ES-I3 (cell line): ENCODE measurements around the gene PSMB5.
"Not testable (repeated sequence)": the region's sequence is repeated elsewhere in the genome, so short reads cannot be mapped to it uniquely, and the experiment has no call there.

ENCODE experiments used
- H3K36me3 ChIP-seq: 2 replicates; pipeline ENCODE4 v1.6.1; 2013; ENCODE audit warnings: mild to moderate bottlenecking, low read length, control low read depth, moderate library complexity; ENCODE audit not compliant: insufficient read depth
- H3K4me1 ChIP-seq: 2 replicates; pipeline ENCODE4 v1.6.1; 2013; ENCODE audit warnings: mild to moderate bottlenecking, control low read depth, low read length; ENCODE audit not compliant: insufficient read depth
- H3K9ac ChIP-seq: 2 replicates; pipeline ENCODE4 v1.6.1; 2013; ENCODE audit warnings: low read depth, mild to moderate bottlenecking, low read length, moderate library complexity
- H3K9me3 ChIP-seq: 2 replicates; pipeline ENCODE4 v1.6.1; 2013; ENCODE audit warnings: mild to moderate bottlenecking, low read length, moderate library complexity; ENCODE audit not compliant: control insufficient read depth, insufficient read depth

The PSMB5 gene

GRCh38 chr14:23005451-23006187, 29.1 kb downstream of the PSMB5 start:
- no peak overlapping the region for H3K9ac ChIP-seq
- no peaks in the 10 kb centered on the region for H3K9me3 ChIP-seq
- H3K36me3 ChIP-seq, result no peaks in the 10 kb centered on the region
- H3K4me1 ChIP-seq, result peaks cover 5% of the 10 kb centered on the region; the same call in 1 of the 2 replicates

GRCh38 chr14:23004274-23004673, 30.4 kb downstream of the PSMB5 start:
- not testable (repeated sequence) for H3K9me3 ChIP-seq, H3K4me1 ChIP-seq, H3K36me3 ChIP-seq, H3K9ac ChIP-seq

- H3K36me3 ChIP-seq, result no peaks in the 10 kb centered on the region
- H3K4me1 ChIP-seq, result peaks cover 5% of the 10 kb centered on the region; the same call in 1 of the 2 replicates
- H3K9me3 ChIP-seq, result no peaks in the 10 kb centered on the region
- no peak overlapping the region for H3K9ac ChIP-seq
Measured at GRCh38 chr14:23002592-23002991, 32.1 kb downstream of the PSMB5 start.

GRCh38 chr14:23000860-23001259, 33.8 kb downstream of the PSMB5 start:
- no peaks in the 10 kb centered on the region for H3K36me3 ChIP-seq

GRCh38 chr14:22998329-22999012, 36.2 kb downstream of the PSMB5 start:
- H3K4me1 ChIP-seq, result peaks cover 5% of the 10 kb centered on the region; the same call in 1 of the 2 replicates
- H3K36me3 ChIP-seq, result no peaks in the 10 kb centered on the region
- no peaks in the 10 kb centered on the region for H3K9me3 ChIP-seq
- H3K9ac ChIP-seq, result no peak overlapping the region

More at GRCh38 chr14:23000860-23001259, 33.8 kb downstream of the PSMB5 start:
- H3K9ac ChIP-seq, result no peak overlapping the region
- no peaks in the 10 kb centered on the region for H3K9me3 ChIP-seq
- no peaks in the 10 kb centered on the region for H3K4me1 ChIP-seq

- Histone ChIP-seq H3K4me1 (peaks cover 5% of the 10 kb centered on the region; the same call in 1 of the 2 replicates), H3K9ac (no peak overlapping the region), H3K9me3 (no peaks in the 10 kb centered on the region), H3K36me3 (no peaks in the 10 kb centered on the region)
Measured at GRCh38 chr14:22997676-22998323, 36.9 kb downstream of the PSMB5 start.

GRCh38 chr14:22996768-22997654, 37.7 kb downstream of the PSMB5 start:
- H3K36me3 ChIP-seq, result no peaks in the 10 kb centered on the region
- no peak overlapping the region for H3K9ac ChIP-seq
- peaks cover 5% of the 10 kb centered on the region; the same call in 1 of the 2 replicates for H3K4me1 ChIP-seq

GRCh38 chr14:22995889-22996625, 38.6 kb downstream of the PSMB5 start:
- H3K9ac ChIP-seq, result no peak overlapping the region
- H3K4me1 ChIP-seq, result peaks cover 5% of the 10 kb centered on the region; the same call in 1 of the 2 replicates
- no peaks in the 10 kb centered on the region for H3K9me3 ChIP-seq
- no peaks in the 10 kb centered on the region for H3K36me3 ChIP-seq

More at GRCh38 chr14:22996768-22997654, 37.7 kb downstream of the PSMB5 start:
- no peaks in the 10 kb centered on the region for H3K9me3 ChIP-seq

- peaks cover 5% of the 10 kb centered on the region; the same call in 1 of the 2 replicates for H3K4me1 ChIP-seq
- no peak overlapping the region for H3K9ac ChIP-seq
- H3K36me3 ChIP-seq, result no peaks in the 10 kb centered on the region
- H3K9me3 ChIP-seq, result no peaks in the 10 kb centered on the region
Measured at GRCh38 chr14:22994762-22995275, 39.9 kb downstream of the PSMB5 start.

GRCh38 chr14:22993517-22993916, 41.2 kb downstream of the PSMB5 start:
- H3K9ac ChIP-seq, result no peak overlapping the region
- H3K4me1 ChIP-seq, result peaks cover 5% of the 10 kb centered on the region; the same call in 1 of the 2 replicates
- H3K9me3 ChIP-seq, result no peaks in the 10 kb centered on the region
- no peaks in the 10 kb centered on the region for H3K36me3 ChIP-seq

GRCh38 chr14:22991852-22992251, 42.8 kb downstream of the PSMB5 start:
- Histone ChIP-seq H3K36me3 (no peaks in the 10 kb centered on the region), H3K4me1 (peaks cover 5% of the 10 kb centered on the region; the same call in 1 of the 2 replicates), H3K9ac (no peak overlapping the region), H3K9me3 (no peaks in the 10 kb centered on the region)

GRCh38 chr14:22987291-22987690, 47.4 kb downstream of the PSMB5 start:
- Histone ChIP-seq H3K9me3 (peaks cover 6% of the 10 kb centered on the region; the same call in 1 of the 2 replicates), H3K4me1 (no peaks in the 10 kb centered on the region), H3K9ac (no peak overlapping the region), H3K36me3 (no peaks in the 10 kb centered on the region)

GRCh38 chr14:22986508-22987054, 48.1 kb downstream of the PSMB5 start:
- Histone ChIP-seq H3K36me3 (no peaks in the 10 kb centered on the region), H3K9ac (no peak overlapping the region), H3K9me3 (peaks cover 6% of the 10 kb centered on the region; the same call in 1 of the 2 replicates), H3K4me1 (no peaks in the 10 kb centered on the region)
